Progenitor cell of endocrine pancreas (in vitro differentiated cells): ENCODE results near the gene ZBTB47. TPM values are rescaled to one million over a fixed set of nuclear protein-coding genes. Genes with fewer than 3 reads are reported as not detected.

ENCODE experiments used
- DNase-seq: peaks from one replicate; pipeline ENCODE4 v3.0.0; 2021; ENCODE audit warnings: low spot score; ENCODE audit not compliant: unreplicated experiment
- H3K27ac Mint-ChIP-seq: 2 replicates; pipeline ENCODE4 v1.8.0; 2021; ENCODE audit warnings: mild to moderate bottlenecking, moderate library complexity, mixed read lengths
- H3K27me3 Mint-ChIP-seq: 2 replicates; pipeline ENCODE4 v1.8.0; 2021; ENCODE audit warnings: mixed read lengths
- H3K36me3 Mint-ChIP-seq: 2 replicates; pipeline ENCODE4 v1.8.0; 2022; ENCODE audit warnings: mixed read lengths; ENCODE audit not compliant: insufficient read depth
- H3K4me1 Mint-ChIP-seq: 2 replicates; pipeline ENCODE4 v1.8.0; 2021; ENCODE audit warnings: low read depth, mixed read lengths
- H3K4me3 Mint-ChIP-seq: 2 replicates; pipeline ENCODE4 v1.8.0; 2021; ENCODE audit warnings: low read depth, mild to moderate bottlenecking, moderate library complexity, mixed read lengths
- H3K9me3 Mint-ChIP-seq: 2 replicates; pipeline ENCODE4 v1.8.0; 2021; ENCODE audit warnings: low read depth, mixed read lengths
- total RNA-seq: library from RNA; stranded (reverse); gene quantifications from 2 replicates; pipeline ENCODE4 v1.2.1, GENCODE V29; 2021
- TF ChIP-seq, protein P1 (sequence below): fragments of 200-600 bp; sonication (generic); IDR thresholded peaks from one replicate; pipeline ENCODE4 v1.5.0; 2021; ENCODE audit warnings: antibody characterized with exemption, mild to moderate bottlenecking; ENCODE audit not compliant: unreplicated experiment

Gene ZBTB47
- total RNA-seq, 1 donor from 2014 or later: 9.7 TPM

GRCh38 chr3:42680806-42681205, 27.3 kb downstream of the ZBTB47 start:
- TF ChIP-seq, protein P1, sequence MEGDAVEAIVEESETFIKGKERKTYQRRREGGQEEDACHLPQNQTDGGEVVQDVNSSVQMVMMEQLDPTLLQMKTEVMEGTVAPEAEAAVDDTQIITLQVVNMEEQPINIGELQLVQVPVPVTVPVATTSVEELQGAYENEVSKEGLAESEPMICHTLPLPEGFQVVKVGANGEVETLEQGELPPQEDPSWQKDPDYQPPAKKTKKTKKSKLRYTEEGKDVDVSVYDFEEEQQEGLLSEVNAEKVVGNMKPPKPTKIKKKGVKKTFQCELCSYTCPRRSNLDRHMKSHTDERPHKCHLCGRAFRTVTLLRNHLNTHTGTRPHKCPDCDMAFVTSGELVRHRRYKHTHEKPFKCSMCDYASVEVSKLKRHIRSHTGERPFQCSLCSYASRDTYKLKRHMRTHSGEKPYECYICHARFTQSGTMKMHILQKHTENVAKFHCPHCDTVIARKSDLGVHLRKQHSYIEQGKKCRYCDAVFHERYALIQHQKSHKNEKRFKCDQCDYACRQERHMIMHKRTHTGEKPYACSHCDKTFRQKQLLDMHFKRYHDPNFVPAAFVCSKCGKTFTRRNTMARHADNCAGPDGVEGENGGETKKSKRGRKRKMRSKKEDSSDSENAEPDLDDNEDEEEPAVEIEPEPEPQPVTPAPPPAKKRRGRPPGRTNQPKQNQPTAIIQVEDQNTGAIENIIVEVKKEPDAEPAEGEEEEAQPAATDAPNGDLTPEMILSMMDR: no peak
- Mint-ChIP-seq H3K9me3 (peaks cover 15% of the 10 kb centered on the region), H3K4me3 (no peak overlapping the region), H3K27me3 (peaks cover 7% of the 10 kb centered on the region), H3K4me1 (no peaks in the 10 kb centered on the region), H3K36me3 (no peaks in the 10 kb centered on the region), H3K27ac (no peak overlapping the region)
- no peak for DNase-seq

DNA sequence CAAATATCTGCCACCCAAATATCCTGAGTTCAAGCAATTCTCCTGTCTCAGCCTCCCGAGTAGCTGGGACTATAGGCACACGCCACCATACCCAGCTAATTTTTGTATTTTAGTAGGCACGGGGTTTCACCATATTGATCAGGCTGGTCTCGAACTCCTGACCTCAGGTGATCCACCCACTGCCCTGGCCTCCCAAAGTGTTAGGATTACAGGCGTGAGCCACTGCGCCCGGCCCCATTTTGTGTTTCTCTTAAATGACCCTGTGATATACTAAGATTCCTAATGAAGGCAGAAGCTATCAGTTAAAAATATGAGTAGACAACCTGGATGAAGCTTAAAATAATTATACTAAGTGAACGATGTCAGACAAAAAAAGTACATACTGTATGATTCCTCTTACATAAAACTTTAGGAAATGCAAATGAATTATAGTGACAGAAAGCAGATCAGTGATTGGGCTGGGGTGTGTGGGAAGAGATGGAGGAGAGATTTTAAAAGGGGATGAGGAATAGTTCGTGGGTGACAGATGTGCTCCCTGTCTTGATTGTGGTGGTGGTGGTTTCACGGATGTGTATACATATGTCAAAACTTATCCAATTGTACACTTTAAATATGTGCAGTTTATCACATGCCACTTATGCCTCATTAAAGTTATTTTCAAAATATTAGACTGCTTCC, 28.0 kb downstream of the ZBTB47 start:
- TF ChIP-seq, protein P1: no peak
- Mint-ChIP-seq H3K9me3 (peaks cover 8% of the 10 kb centered on the region), H3K4me3 (no peak overlapping the region), H3K27ac (no peak overlapping the region), H3K4me1 (no peaks in the 10 kb centered on the region), H3K36me3 (no peaks in the 10 kb centered on the region), H3K27me3 (peaks cover 7% of the 10 kb centered on the region)
- DNase-seq: no peak

- Mint-ChIP-seq H3K27me3 (peaks cover 7% of the 10 kb centered on the region), H3K9me3 (peaks cover 5% of the 10 kb centered on the region), H3K4me1 (no peaks in the 10 kb centered on the region), H3K27ac (peak overlapping the region; percentile 63), H3K4me3 (no peak overlapping the region), H3K36me3 (no peaks in the 10 kb centered on the region)
- no peak for DNase-seq
- TF ChIP-seq, protein P1: no peak
Observed at GRCh38 chr3:42682301-42683070, 29.0 kb downstream of the ZBTB47 start.

DNA sequence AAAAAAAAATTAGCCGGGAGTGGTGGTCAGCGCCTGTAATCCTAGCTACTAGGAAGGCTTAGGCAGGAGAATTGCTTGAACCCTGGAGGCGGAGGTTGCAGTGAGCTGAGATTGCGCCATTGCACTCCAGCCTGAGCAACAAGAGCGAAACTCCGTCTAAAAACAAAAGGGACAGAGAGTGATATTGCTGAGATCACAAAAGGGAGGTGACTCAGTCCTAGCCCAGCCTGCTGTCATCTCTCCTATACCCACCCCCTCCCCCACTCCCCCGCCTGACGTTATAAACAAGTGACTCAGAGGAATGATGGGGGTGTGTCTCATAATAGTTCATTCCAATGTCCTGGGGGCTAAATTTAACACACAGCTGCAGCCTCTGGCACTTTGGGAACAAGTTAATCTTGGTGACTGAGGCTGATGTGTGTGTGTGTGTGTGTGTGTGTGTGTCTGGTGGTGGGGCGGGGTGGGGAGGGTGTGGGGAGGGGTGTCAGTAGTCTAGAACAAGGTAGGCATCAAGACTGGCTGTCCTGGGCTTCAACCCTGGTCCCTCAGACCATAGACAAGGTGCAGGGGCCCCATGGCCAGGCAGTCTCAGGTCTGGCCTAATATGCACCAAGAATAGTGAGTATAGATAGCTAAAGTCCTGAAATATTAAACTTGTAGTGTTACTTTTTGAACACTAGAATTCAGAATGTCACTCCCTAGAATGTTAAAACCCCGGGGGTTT, 30.5 kb downstream of the ZBTB47 start:
- DNase-seq: no peak
- Mint-ChIP-seq H3K36me3 (no peaks in the 10 kb centered on the region), H3K4me3 (no peak overlapping the region), H3K27ac (no peak overlapping the region), H3K9me3 (no peaks in the 10 kb centered on the region), H3K27me3 (peaks cover 7% of the 10 kb centered on the region), H3K4me1 (no peaks in the 10 kb centered on the region)
- TF ChIP-seq, protein P1: no peak

DNA sequence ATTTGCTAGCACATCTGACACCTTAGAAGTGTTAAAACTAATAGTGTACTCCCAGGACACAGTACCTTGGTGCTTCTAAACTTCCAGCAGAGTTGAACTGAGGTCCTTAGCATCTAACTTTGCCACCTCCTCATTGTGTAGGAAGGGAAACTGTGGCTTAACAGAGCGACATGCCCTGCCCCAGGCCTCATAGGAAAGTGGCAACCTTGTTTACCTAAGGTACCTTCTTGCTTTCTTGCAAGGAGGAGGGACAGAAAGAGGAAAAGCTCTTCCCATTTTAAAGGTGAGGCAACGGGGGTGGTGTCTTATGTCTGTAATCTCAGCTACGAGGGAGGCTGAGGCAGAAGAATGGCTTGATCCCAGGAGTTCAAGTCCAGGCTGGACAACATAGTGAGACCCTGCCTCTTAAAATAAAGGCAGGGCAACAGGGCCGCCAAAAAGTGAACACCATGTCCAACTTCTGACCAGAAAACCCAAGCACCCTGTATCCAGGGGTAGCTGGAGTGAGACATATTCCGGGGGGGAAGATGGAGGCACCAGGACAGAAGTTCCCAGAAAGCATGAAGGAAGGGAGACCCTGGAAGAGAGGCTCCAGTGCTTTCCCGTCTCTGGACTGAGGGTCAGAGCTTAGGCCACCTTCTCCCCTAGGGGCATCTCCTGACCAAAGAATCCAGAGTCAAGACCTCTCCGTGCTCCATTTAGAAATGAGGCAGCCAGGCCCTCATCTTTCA, 31.3 kb downstream of the ZBTB47 start:
- no peaks in the 10 kb centered on the region for H3K9me3 Mint-ChIP-seq
- peaks cover 14% of the 10 kb centered on the region for H3K27me3 Mint-ChIP-seq
- no peak for DNase-seq
- no peaks in the 10 kb centered on the region for H3K4me1 Mint-ChIP-seq
- no peaks in the 10 kb centered on the region for H3K36me3 Mint-ChIP-seq
- no peak overlapping the region for H3K4me3 Mint-ChIP-seq
- H3K27ac Mint-ChIP-seq: no peak overlapping the region
- TF ChIP-seq, protein P1: no peak
